Suprapubic skin (tissue), 4 donors: ENCODE data around the gene PGBD5.

ENCODE experiments used
- POLR2A ChIP-seq, 2 donors: fragments of 450-650 bp; IDR thresholded peaks; one replicate each; pipeline ENCODE4 v1.6.1; 2017; ENCODE audit warnings: antibody characterized with exemption in 2 of 2, mild to moderate bottlenecking in 2 of 2, moderate library complexity in 2 of 2
- POLR2AphosphoS5 ChIP-seq, 3 donors: sonication (generic); formaldehyde crosslinking; IDR thresholded peaks; one replicate each; pipeline ENCODE4 v1.6.1; 2017; ENCODE audit warnings: antibody characterized with exemption in 3 of 3
- TF ChIP-seq, protein P1 (sequence below), 2 donors: fragments of 200-600 bp in 1 of 2; fragments of 450-650 bp in 1 of 2; sonication (generic) in 1 of 2; IDR thresholded peaks; one replicate each; pipeline ENCODE4 v1.5.1; 2016 to 2019; ENCODE audit warnings: antibody characterized with exemption in 2 of 2, mild to moderate bottlenecking in 1 of 2, moderate library complexity in 1 of 2

DNA sequence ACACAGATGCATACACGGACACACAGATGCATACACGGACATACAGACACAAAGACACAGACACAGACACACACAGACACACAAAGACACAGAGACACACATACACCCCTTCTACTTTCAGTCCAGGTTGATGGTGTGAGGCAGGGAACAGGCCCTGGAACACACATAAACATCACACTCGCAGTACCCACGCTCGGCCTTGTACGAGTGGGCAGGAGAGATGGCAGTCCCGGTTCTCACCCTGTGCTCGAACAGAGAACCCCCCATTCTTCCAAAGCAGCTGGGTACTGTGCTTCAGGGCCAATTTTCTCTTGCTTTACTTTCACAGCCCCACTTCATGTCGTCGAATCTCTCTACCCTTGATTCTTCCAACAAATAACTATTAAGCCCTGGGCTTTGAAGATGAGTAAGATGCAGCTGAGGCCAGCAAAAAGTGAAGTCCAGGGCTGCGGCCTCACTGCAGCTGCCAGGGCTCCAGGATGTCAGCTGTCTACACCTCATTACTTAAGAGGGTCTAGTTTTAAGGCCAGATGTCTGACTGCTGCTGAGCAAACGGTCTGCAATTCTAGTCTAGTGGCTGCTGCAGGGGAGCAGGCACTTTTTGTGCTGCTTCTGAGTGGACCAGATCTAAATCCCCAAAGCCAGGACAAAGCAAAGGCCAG is 90.1 kb downstream of the PGBD5 start:
- TF ChIP-seq, protein P1, sequence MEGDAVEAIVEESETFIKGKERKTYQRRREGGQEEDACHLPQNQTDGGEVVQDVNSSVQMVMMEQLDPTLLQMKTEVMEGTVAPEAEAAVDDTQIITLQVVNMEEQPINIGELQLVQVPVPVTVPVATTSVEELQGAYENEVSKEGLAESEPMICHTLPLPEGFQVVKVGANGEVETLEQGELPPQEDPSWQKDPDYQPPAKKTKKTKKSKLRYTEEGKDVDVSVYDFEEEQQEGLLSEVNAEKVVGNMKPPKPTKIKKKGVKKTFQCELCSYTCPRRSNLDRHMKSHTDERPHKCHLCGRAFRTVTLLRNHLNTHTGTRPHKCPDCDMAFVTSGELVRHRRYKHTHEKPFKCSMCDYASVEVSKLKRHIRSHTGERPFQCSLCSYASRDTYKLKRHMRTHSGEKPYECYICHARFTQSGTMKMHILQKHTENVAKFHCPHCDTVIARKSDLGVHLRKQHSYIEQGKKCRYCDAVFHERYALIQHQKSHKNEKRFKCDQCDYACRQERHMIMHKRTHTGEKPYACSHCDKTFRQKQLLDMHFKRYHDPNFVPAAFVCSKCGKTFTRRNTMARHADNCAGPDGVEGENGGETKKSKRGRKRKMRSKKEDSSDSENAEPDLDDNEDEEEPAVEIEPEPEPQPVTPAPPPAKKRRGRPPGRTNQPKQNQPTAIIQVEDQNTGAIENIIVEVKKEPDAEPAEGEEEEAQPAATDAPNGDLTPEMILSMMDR (IDR thresholded peaks at IDR 0.05), result no peak
- TF ChIP-seq POLR2A (IDR thresholded peaks at IDR 0.05) (no peak), POLR2AphosphoS5 (IDR thresholded peaks at IDR 0.05) (no peak)
